A375 (cell line): ENCODE measurements around the gene NBPF4. TPM values are rescaled to one million over a fixed set of nuclear protein-coding genes. Genes with fewer than 3 reads are reported as not detected.

Source experiments
- total RNA-seq: library from RNA; depleted of rRNA; stranded (reverse); fragments of >200 nt; shearing (Covaris generic); gene quantifications from 2 replicates; pipeline ENCODE4 v1.2.3, GENCODE V29; 2014; rRNA removed

The NBPF4 gene
- total RNA-seq: not detected in 2 replicates

GRCh38 chr1:108243976-108244375 is at the start of gene NBPF4:
Gene NBPF4 (minus strand): TSS chr1:108244076. CDS start chr1:108243761, 315 bp downstream.

GRCh38 chr1:108199781-108200686 is 43.8 kb downstream of the NBPF4 start, which contains the start of gene SLC25A24:
Gene SLC25A24 (minus strand): TSS chr1:108200343. CDS start chr1:108200138, 205 bp downstream.

Other genes starting within 250 kb of the NBPF4 start
- 28.7 and 28.9 TPM in 2 replicates for gene SLC25A24, start 43.7 kb downstream of the NBPF4 start, total RNA-seq
- gene NBPF6, start 206.3 kb upstream of the NBPF4 start, total RNA-seq: 1.4 and 1.8 TPM in 2 replicates